ENCODE results near the gene MZF1. TPM values are rescaled to one million over a fixed set of nuclear protein-coding genes. Genes with fewer than 3 reads are reported as not detected.

MZF1 gene
- total and polyA plus RNA-seq, 9 of the 15 experiments (the other 6 are each of a cell fraction or from before 2014, with no cell fraction given) = 0.31 to 29.3 (median 11.5) TPM

- Histone ChIP-seq H3K4me1 (replicated peaks in 1 of 2; ENCODE audit: control insufficient read depth in 2 of 2, insufficient read depth in 2 of 2, low read length in 2 of 2) (peaks cover 9 to 49% of the 10 kb centered on the region in 2 experiments), H2AFZ (ENCODE audit: low read depth, low read length) (peak within 1 kb of the TSS; percentile 99), H3K9me1 (ENCODE audit: control insufficient read depth, insufficient read depth, low read length) (peaks cover 5% of the 10 kb centered on the region), H3K4me3 (peak within 1 kb of the TSS; percentile 79), H3K79me2 (ENCODE audit: control insufficient read depth, insufficient read depth, low read length) (peaks cover 51% of the 10 kb centered on the region), H3K4me2 (ENCODE audit: insufficient read depth, low read length) (peak within 1 kb of the TSS; percentile 98), H3K9me3 (replicated peaks; ENCODE audit: control insufficient read depth, insufficient read depth, low read depth, low read length) (no peaks in the 10 kb centered on the region), H3K27me3 (ENCODE audit: control insufficient read depth in 2 of 2, insufficient read depth in 2 of 2, low read length in 2 of 2) (no peaks in the 10 kb centered on the region), H3K27ac (ENCODE audit: extremely low read depth, low read depth, low read length) (peak within 1 kb of the TSS; percentile 92), H3K36me3 (ENCODE audit: control insufficient read depth, insufficient read depth, low read length) (peaks cover 26% of the 10 kb centered on the region; the same call in 2 of the 3 replicates), H4K20me1 (replicated peaks; ENCODE audit: control insufficient read depth, insufficient read depth, low read length) (no peaks in the 10 kb centered on the region), H3K9ac (ENCODE audit: insufficient read depth in 1 of 2, low read depth in 2 of 2, low read length in 2 of 2) (peak within 1 kb of the TSS; percentile 95 to 97)
- intact Hi-C loops (cut with micrococcal nuclease) = loop anchor here (1.0 to 2.0 kb wide), 5 partner anchors 43 to 300 kb away; partner anchors contain the start of genes ZNF446 and ZSCAN22
- under 1% methylated on average over 64 of the region's 87 CpGs for WGBS (ENCODE audit: insufficient coverage, low coverage, missing lambda C conversion rate)
- CTCF ChIA-PET (ENCODE audit: low intra/inter-chr PET ratio) = interaction anchor here (1.1 to 2.7 kb wide), 5 partner anchors 25 to 338 kb away, joined by 3 to 23 read pairs (median 4); partner anchors contain the start of genes TRIM28 and ZNF274
- POLR2A ChIA-PET = interaction anchor here (0.5 to 2.3 kb wide), 24 partner anchors 10 to 689 kb away, joined by 3 to 14 read pairs (median 6); partner anchors contain the start of genes CHMP2A, TRIM28, ZNF274 and ZNF587B
- BruUV-seq (replicated peaks) = TSS peak; percentile 75
- peak; percentile 87 for ATAC-seq
- peak; percentile 86 to 96 (median 92) for DNase-seq (ENCODE audit: extremely low read depth in 1 of 4, low spot score in 3 of 4)
- in situ Hi-C loops (cut with MboI) = no loop called here
- peak; percentile 87 for FAIRE-seq
- TF ChIP-seq ZNF707 (CRISPR knock-in tag; conservative IDR thresholded peaks at IDR 0.05) = no peak
- TF ChIP-seq RCOR1 (IDR thresholded peaks at IDR 0.05; ENCODE audit: borderline replicate concordance in 1 of 2, low read depth in 2 of 2, low read length in 2 of 2) = peak in 1 of 2 experiments; percentile 63; a peak in 1 of 4 replicates
- TF ChIP-seq WHSC1 (IDR thresholded peaks at IDR 0.05; ENCODE audit: low read length) = no peak
- TF ChIP-seq ZNF511 (CRISPR knock-in tag; IDR thresholded peaks at IDR 0.05) = peak; percentile 98
- TF ChIP-seq, protein P1, sequence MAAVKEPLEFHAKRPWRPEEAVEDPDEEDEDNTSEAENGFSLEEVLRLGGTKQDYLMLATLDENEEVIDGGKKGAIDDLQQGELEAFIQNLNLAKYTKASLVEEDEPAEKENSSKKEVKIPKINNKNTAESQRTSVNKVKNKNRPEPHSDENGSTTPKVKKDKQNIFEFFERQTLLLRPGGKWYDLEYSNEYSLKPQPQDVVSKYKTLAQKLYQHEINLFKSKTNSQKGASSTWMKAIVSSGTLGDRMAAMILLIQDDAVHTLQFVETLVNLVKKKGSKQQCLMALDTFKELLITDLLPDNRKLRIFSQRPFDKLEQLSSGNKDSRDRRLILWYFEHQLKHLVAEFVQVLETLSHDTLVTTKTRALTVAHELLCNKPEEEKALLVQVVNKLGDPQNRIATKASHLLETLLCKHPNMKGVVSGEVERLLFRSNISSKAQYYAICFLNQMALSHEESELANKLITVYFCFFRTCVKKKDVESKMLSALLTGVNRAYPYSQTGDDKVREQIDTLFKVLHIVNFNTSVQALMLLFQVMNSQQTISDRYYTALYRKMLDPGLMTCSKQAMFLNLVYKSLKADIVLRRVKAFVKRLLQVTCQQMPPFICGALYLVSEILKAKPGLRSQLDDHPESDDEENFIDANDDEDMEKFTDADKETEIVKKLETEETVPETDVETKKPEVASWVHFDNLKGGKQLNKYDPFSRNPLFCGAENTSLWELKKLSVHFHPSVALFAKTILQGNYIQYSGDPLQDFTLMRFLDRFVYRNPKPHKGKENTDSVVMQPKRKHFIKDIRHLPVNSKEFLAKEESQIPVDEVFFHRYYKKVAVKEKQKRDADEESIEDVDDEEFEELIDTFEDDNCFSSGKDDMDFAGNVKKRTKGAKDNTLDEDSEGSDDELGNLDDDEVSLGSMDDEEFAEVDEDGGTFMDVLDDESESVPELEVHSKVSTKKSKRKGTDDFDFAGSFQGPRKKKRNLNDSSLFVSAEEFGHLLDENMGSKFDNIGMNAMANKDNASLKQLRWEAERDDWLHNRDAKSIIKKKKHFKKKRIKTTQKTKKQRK (IDR thresholded peaks at IDR 0.05; ENCODE audit: borderline replicate concordance, low read depth, low read length) = no peak
- no peak for TF ChIP-seq ZNF318 (IDR thresholded peaks at IDR 0.05; ENCODE audit: borderline replicate concordance in 1 of 2, low read depth in 1 of 2)
Measured at GRCh38 chr19:58519355-58520256, 53.5 kb downstream of the MZF1 start, which contains the start of gene ZBTB45. Gene ZBTB45, minus strand, starts transcription at chr19:58519810. Its CDS starts 2,137 bp downstream, at chr19:58517673.

Data from K562 (cell line).